Measurements from ENCODE around the gene ABL2. TPM values are rescaled to one million over a fixed set of nuclear protein-coding genes. Genes with fewer than 3 reads are reported as not detected.
A peak's percentile ranks its signal among the peaks of the same experiment; 100 is the strongest.

Gene ABL2
- total RNA-seq, 1 experiment from 2014 or later = 7.9 TPM

- Histone ChIP-seq H3K4me3 (ENCODE audit: insufficient read depth, low read depth, low read length) (no peak overlapping the region), H3K36me3 (replicated peaks; ENCODE audit: control insufficient read depth, insufficient read depth, low read length) (no peaks in the 10 kb centered on the region; the same call in 1 of the 2 replicates), H3K27me3 (ENCODE audit: control insufficient read depth, insufficient read depth, low read length) (no peaks in the 10 kb centered on the region)
- DNase-seq = no peak
These were observed 108.7 kb downstream of the ABL2 start for GRCh38 chr1:179120736-179121135.

GRCh38 chr1:179119513-179119912 is 110.0 kb downstream of the ABL2 start:
- no peak for DNase-seq
- Histone ChIP-seq H3K27me3 (ENCODE audit: control insufficient read depth, insufficient read depth, low read length) (no peaks in the 10 kb centered on the region), H3K36me3 (replicated peaks; ENCODE audit: control insufficient read depth, insufficient read depth, low read length) (no peaks in the 10 kb centered on the region; the same call in 1 of the 2 replicates), H3K4me3 (ENCODE audit: insufficient read depth, low read depth, low read length) (no peak overlapping the region)

GRCh38 chr1:179115181-179115580 is 114.3 kb downstream of the ABL2 start:
- H3K36me3 ChIP-seq (replicated peaks; ENCODE audit: control insufficient read depth, insufficient read depth, low read length) = peaks cover 6% of the 10 kb centered on the region
- H3K4me3 ChIP-seq (ENCODE audit: insufficient read depth, low read depth, low read length) = no peak overlapping the region
- DNase-seq = no peak

GRCh38 chr1:179108644-179109043 is 120.8 kb downstream of the ABL2 start:
- DNase-seq = no peak
- Histone ChIP-seq H3K36me3 (replicated peaks; ENCODE audit: control insufficient read depth, insufficient read depth, low read length) (peaks cover 21% of the 10 kb centered on the region), H3K27me3 (ENCODE audit: control insufficient read depth, insufficient read depth, low read length) (no peaks in the 10 kb centered on the region), H3K4me3 (ENCODE audit: insufficient read depth, low read depth, low read length) (no peak overlapping the region)

More at GRCh38 chr1:179115181-179115580, 114.3 kb downstream of the ABL2 start:
- no peaks in the 10 kb centered on the region for H3K27me3 ChIP-seq (ENCODE audit: control insufficient read depth, insufficient read depth, low read length)

GRCh38 chr1:179107706-179108629 is 121.5 kb downstream of the ABL2 start:
- no peak for DNase-seq
- Histone ChIP-seq H3K27me3 (ENCODE audit: control insufficient read depth, insufficient read depth, low read length) (no peaks in the 10 kb centered on the region), H3K36me3 (replicated peaks; ENCODE audit: control insufficient read depth, insufficient read depth, low read length) (peaks cover 21% of the 10 kb centered on the region), H3K4me3 (ENCODE audit: insufficient read depth, low read depth, low read length) (no peak overlapping the region)

- peak; percentile 91 for DNase-seq
- Histone ChIP-seq H3K36me3 (replicated peaks; ENCODE audit: control insufficient read depth, insufficient read depth, low read length) (peaks cover 19% of the 10 kb centered on the region), H3K4me3 (ENCODE audit: insufficient read depth, low read depth, low read length) (no peak overlapping the region), H3K27me3 (ENCODE audit: control insufficient read depth, insufficient read depth, low read length) (no peaks in the 10 kb centered on the region)
These were observed 124.1 kb downstream of the ABL2 start for GRCh38 chr1:179105393-179105792.

- Histone ChIP-seq H3K4me3 (ENCODE audit: insufficient read depth, low read depth, low read length) (no peak overlapping the region), H3K36me3 (replicated peaks; ENCODE audit: control insufficient read depth, insufficient read depth, low read length) (peaks cover 16% of the 10 kb centered on the region)
- no peak for DNase-seq
These were observed 124.7 kb downstream of the ABL2 start for GRCh38 chr1:179104611-179105250.

GRCh38 chr1:179103999-179104398 is 125.5 kb downstream of the ABL2 start:
- Histone ChIP-seq H3K4me3 (ENCODE audit: insufficient read depth, low read depth, low read length) (no peak overlapping the region), H3K36me3 (replicated peaks; ENCODE audit: control insufficient read depth, insufficient read depth, low read length) (peaks cover 15% of the 10 kb centered on the region), H3K27me3 (ENCODE audit: control insufficient read depth, insufficient read depth, low read length) (no peaks in the 10 kb centered on the region)
- no peak for DNase-seq

More at GRCh38 chr1:179104611-179105250, 124.7 kb downstream of the ABL2 start:
- H3K27me3 ChIP-seq (ENCODE audit: control insufficient read depth, insufficient read depth, low read length) = no peaks in the 10 kb centered on the region

- Histone ChIP-seq H3K27me3 (ENCODE audit: control insufficient read depth, insufficient read depth, low read length) (no peaks in the 10 kb centered on the region), H3K4me3 (ENCODE audit: insufficient read depth, low read depth, low read length) (no peak overlapping the region), H3K36me3 (replicated peaks; ENCODE audit: control insufficient read depth, insufficient read depth, low read length) (peaks cover 5% of the 10 kb centered on the region)
- DNase-seq = no peak
These were observed 127.9 kb downstream of the ABL2 start for GRCh38 chr1:179101566-179101965.

- DNase-seq = no peak
- Histone ChIP-seq H3K27me3 (ENCODE audit: control insufficient read depth, insufficient read depth, low read length) (no peaks in the 10 kb centered on the region), H3K4me3 (ENCODE audit: insufficient read depth, low read depth, low read length) (no peak overlapping the region), H3K36me3 (replicated peaks; ENCODE audit: control insufficient read depth, insufficient read depth, low read length) (peaks cover 15% of the 10 kb centered on the region)
These were observed 129.6 kb downstream of the ABL2 start for GRCh38 chr1:179099891-179100290.

- DNase-seq = no peak
- H3K36me3 ChIP-seq (replicated peaks; ENCODE audit: control insufficient read depth, insufficient read depth, low read length) = peaks cover 29% of the 10 kb centered on the region
- H3K27me3 ChIP-seq (ENCODE audit: control insufficient read depth, insufficient read depth, low read length) = no peaks in the 10 kb centered on the region
- H3K4me3 ChIP-seq (ENCODE audit: insufficient read depth, low read depth, low read length) = no peak overlapping the region
These were observed 133.6 kb downstream of the ABL2 start for GRCh38 chr1:179095924-179096323.

GRCh38 chr1:179095377-179095776 is 134.1 kb downstream of the ABL2 start:
- Histone ChIP-seq H3K27me3 (ENCODE audit: control insufficient read depth, insufficient read depth, low read length) (no peaks in the 10 kb centered on the region), H3K36me3 (replicated peaks; ENCODE audit: control insufficient read depth, insufficient read depth, low read length) (peaks cover 26% of the 10 kb centered on the region), H3K4me3 (ENCODE audit: insufficient read depth, low read depth, low read length) (no peak overlapping the region)
- no peak for DNase-seq

GRCh38 chr1:179094818-179095217 is 134.7 kb downstream of the ABL2 start:
- H3K27me3 ChIP-seq (ENCODE audit: control insufficient read depth, insufficient read depth, low read length) = no peaks in the 10 kb centered on the region
- DNase-seq = no peak
- no peak overlapping the region for H3K4me3 ChIP-seq (ENCODE audit: insufficient read depth, low read depth, low read length)
- H3K36me3 ChIP-seq (replicated peaks; ENCODE audit: control insufficient read depth, insufficient read depth, low read length) = peaks cover 26% of the 10 kb centered on the region

- no peak for DNase-seq
- no peak overlapping the region for H3K4me3 ChIP-seq (ENCODE audit: insufficient read depth, low read depth, low read length)
- no peaks in the 10 kb centered on the region for H3K27me3 ChIP-seq (ENCODE audit: control insufficient read depth, insufficient read depth, low read length)
- peaks cover 28% of the 10 kb centered on the region for H3K36me3 ChIP-seq (replicated peaks; ENCODE audit: control insufficient read depth, insufficient read depth, low read length)
These were observed 136.5 kb downstream of the ABL2 start for GRCh38 chr1:179092896-179093461.
